ENCODE measurements around the gene SYT1. TPM values are rescaled to one million over a fixed set of nuclear protein-coding genes. Genes with fewer than 3 reads are reported as not detected.

The SYT1 gene
- total RNA-seq, 1 experiment from 2014 or later: 44.9 TPM

- TF ChIP-seq TCF7L2 (IDR thresholded peaks at IDR 0.05; ENCODE audit: borderline replicate concordance, extremely low read depth, insufficient read depth, insufficient read length) (no peak), ZBTB33 (IDR thresholded peaks at IDR 0.05; ENCODE audit: extremely low read depth, insufficient replicate concordance, low read length) (no peak), SRF (IDR thresholded peaks at IDR 0.05; ENCODE audit: low read depth) (no peak)
Observed at GRCh38 chr12:78824918-78825317, 39.7 kb upstream of the SYT1 start (continued).

- POLR2A ChIA-PET: no interaction called here
- Histone ChIP-seq H3K27ac (ENCODE audit: low read depth, low read length) (no peak overlapping the region), H3K9me2 (ENCODE audit: insufficient read depth) (no peaks in the 10 kb centered on the region), H4K20me1 (ENCODE audit: insufficient read depth) (no peaks in the 10 kb centered on the region), H3K9me3 (ENCODE audit: control insufficient read depth in 1 of 2, insufficient read depth in 1 of 2, low read depth in 1 of 2, low read length in 2 of 2) (no peaks in the 10 kb centered on the region), H3K4me1 (ENCODE audit: control insufficient read depth in 1 of 2, insufficient read depth in 2 of 2, low read length in 2 of 2) (peaks cover 0 to 5% of the 10 kb centered on the region in 2 experiments; a peak in 2 of 4 replicates), H3K4me3 (replicated peaks in 1 of 2; ENCODE audit: low read depth in 1 of 2, low read length in 2 of 2) (no peak overlapping the region), H3K27me3 (ENCODE audit: insufficient read depth, low read length) (no peaks in the 10 kb centered on the region), H3K36me3 (ENCODE audit: control insufficient read depth in 1 of 2, insufficient read depth in 2 of 2, low read length in 2 of 2) (no peaks in the 10 kb centered on the region), H3K79me2 (ENCODE audit: insufficient read depth, low read length) (no peaks in the 10 kb centered on the region), H2AFZ (ENCODE audit: low read depth, low read length, poor library complexity, severe bottlenecking) (no peak overlapping the region), H3K9ac (ENCODE audit: low read length) (no peak overlapping the region), H3K4me2 (ENCODE audit: low read length) (no peak overlapping the region)
- DNase-seq (ENCODE audit: low read depth, low spot score) (no peak), ATAC-seq (no peak)
- RAD21 ChIA-PET (ENCODE audit: low non-redundant PET in 1 of 2, low total read pairs in 2 of 2, uncharacterized antibody in 2 of 2, unreplicated experiment in 2 of 2): no interaction called here
- no peak for TF ChIP-seq ATF3 (IDR thresholded peaks at IDR 0.05)
- no peak for TF ChIP-seq FOSL1 (IDR thresholded peaks at IDR 0.05; ENCODE audit: low read depth)
- TF ChIP-seq RAD21 (IDR thresholded peaks at IDR 0.05; ENCODE audit: low read depth): no peak
- TF ChIP-seq ZNF274 (IDR thresholded peaks at IDR 0.05; ENCODE audit: low read depth, low read length): no peak
- no peak for TF ChIP-seq TCF7L2 (IDR thresholded peaks at IDR 0.05; ENCODE audit: borderline replicate concordance, extremely low read depth, insufficient read depth, insufficient read length)
- no peak for TF ChIP-seq EZH2phosphoT487 (IDR thresholded peaks at IDR 0.05; ENCODE audit: borderline replicate concordance)
- no peak for TF ChIP-seq ELF1 (IDR thresholded peaks at IDR 0.05; ENCODE audit: borderline replicate concordance, low read depth)
- TF ChIP-seq SRF (IDR thresholded peaks at IDR 0.05; ENCODE audit: low read depth): no peak
- TF ChIP-seq CBX3 (IDR thresholded peaks at IDR 0.05; ENCODE audit: low read depth): no peak
- TF ChIP-seq REST (IDR thresholded peaks at IDR 0.05; ENCODE audit: low read depth): no peak
- TF ChIP-seq POLR2A (IDR thresholded peaks at IDR 0.05; ENCODE audit: borderline replicate concordance, extremely low read depth, insufficient read depth, insufficient read length): no peak
- TF ChIP-seq SP1 (IDR thresholded peaks at IDR 0.05; ENCODE audit: low read depth): no peak
- no peak for TF ChIP-seq EGR1 (IDR thresholded peaks at IDR 0.05; ENCODE audit: low read depth)
- TF ChIP-seq POLR2AphosphoS5 (IDR thresholded peaks at IDR 0.05; ENCODE audit: low read depth, low read length): no peak
- no peak for TF ChIP-seq EZH2 (IDR thresholded peaks at IDR 0.05)
- CTCF ChIA-PET: no interaction called here
- no TSS peak for BruUV-seq (replicated peaks)
- intact Hi-C loops (cut with micrococcal nuclease): no loop called here
Observed at GRCh38 chr12:78829690-78830089, 34.9 kb upstream of the SYT1 start.

Data from HCT116 (cell line).